NT2/D1 (cell line): ENCODE data around the gene NSD1.

Experiments
- DNase-seq: peaks from one replicate; pipeline ENCODE4 v3.0.0-alpha.2; 2011; ENCODE audit warnings: low read depth, low spot score
- H3K27me3 ChIP-seq: 2 replicates; pipeline ENCODE4 v1.6.0; 2011; ENCODE audit warnings: mild to moderate bottlenecking; ENCODE audit not compliant: insufficient read length, insufficient read depth
- H3K36me3 ChIP-seq: 2 replicates; pipeline ENCODE4 v1.6.1; 2011; ENCODE audit warnings: mild to moderate bottlenecking, low read length, mixed read lengths; ENCODE audit not compliant: insufficient read depth, insufficient read length
- H3K4me1 ChIP-seq: 2 replicates; pipeline ENCODE4 v1.5.1; 2011; ENCODE audit not compliant: insufficient read depth, insufficient read length
- H3K4me3 ChIP-seq: 2 replicates; pipeline ENCODE4 v1.5.1; 2011; ENCODE audit warnings: low read depth; ENCODE audit not compliant: insufficient read length
- H3K9ac ChIP-seq: 2 replicates; pipeline ENCODE4 v1.6.0; 2011; ENCODE audit warnings: low read depth; ENCODE audit not compliant: insufficient read length
- H3K9me3 ChIP-seq: 2 replicates; pipeline ENCODE4 v1.5.1; 2011; ENCODE audit warnings: mild to moderate bottlenecking, low read length; ENCODE audit not compliant: insufficient read depth
- SUZ12 ChIP-seq: IDR thresholded peaks from 2 replicates; pipeline ENCODE4 v1.6.1; 2011; ENCODE audit not compliant: insufficient read length, insufficient read depth; ENCODE audit errors: extremely low read depth
- YY1 ChIP-seq: IDR thresholded peaks from 2 replicates; pipeline ENCODE4 v1.6.1; 2011; ENCODE audit not compliant: insufficient read length, insufficient read depth
- ZNF274 ChIP-seq: IDR thresholded peaks from 2 replicates; pipeline ENCODE4 v1.6.1; 2011; ENCODE audit warnings: mild to moderate bottlenecking, low read depth, low read length

Gene NSD1

GRCh38 chr5:177089127-177089526 is 44.4 kb upstream of the NSD1 start:
- Histone ChIP-seq H3K9me3 (no peaks in the 10 kb centered on the region), H3K27me3 (no peaks in the 10 kb centered on the region), H3K4me1 (peaks cover 18% of the 10 kb centered on the region), H3K9ac (no peak overlapping the region), H3K36me3 (peaks cover 43% of the 10 kb centered on the region), H3K4me3 (no peak overlapping the region)
- TF ChIP-seq YY1: no peak
- TF ChIP-seq ZNF274: no peak
- TF ChIP-seq SUZ12: no peak
- no peak for DNase-seq

- no peak for DNase-seq
- peaks cover 46% of the 10 kb centered on the region for H3K36me3 ChIP-seq
- no peak for TF ChIP-seq SUZ12
- TF ChIP-seq YY1: no peak
- no peak for TF ChIP-seq ZNF274
- no peak overlapping the region for H3K4me3 ChIP-seq
- H3K9ac ChIP-seq: no peak overlapping the region
- H3K27me3 ChIP-seq: no peaks in the 10 kb centered on the region
- H3K9me3 ChIP-seq: no peaks in the 10 kb centered on the region
- H3K4me1 ChIP-seq: peaks cover 21% of the 10 kb centered on the region
Observed at GRCh38 chr5:177089825-177090641, 43.5 kb upstream of the NSD1 start.

GRCh38 chr5:177090813-177091212 is 42.8 kb upstream of the NSD1 start:
- no peak for DNase-seq
- no peak for TF ChIP-seq YY1
- no peak for TF ChIP-seq SUZ12
- no peak for TF ChIP-seq ZNF274
- Histone ChIP-seq H3K4me3 (no peak overlapping the region), H3K9ac (no peak overlapping the region), H3K4me1 (peaks cover 22% of the 10 kb centered on the region), H3K9me3 (no peaks in the 10 kb centered on the region), H3K36me3 (peaks cover 53% of the 10 kb centered on the region), H3K27me3 (no peaks in the 10 kb centered on the region)

- Histone ChIP-seq H3K4me3 (no peak overlapping the region), H3K36me3 (peaks cover 57% of the 10 kb centered on the region), H3K9ac (no peak overlapping the region), H3K4me1 (peaks cover 19% of the 10 kb centered on the region), H3K27me3 (no peaks in the 10 kb centered on the region), H3K9me3 (no peaks in the 10 kb centered on the region)
- no peak for DNase-seq
- TF ChIP-seq ZNF274 (no peak), YY1 (no peak), SUZ12 (no peak)
Observed at GRCh38 chr5:177091232-177091631, 42.3 kb upstream of the NSD1 start.

GRCh38 chr5:177092178-177093081 is 41.1 kb upstream of the NSD1 start:
- DNase-seq: no peak
- H3K9me3 ChIP-seq: no peaks in the 10 kb centered on the region
- H3K4me1 ChIP-seq: peaks cover 19% of the 10 kb centered on the region
- no peaks in the 10 kb centered on the region for H3K27me3 ChIP-seq
- no peak overlapping the region for H3K9ac ChIP-seq
- no peak overlapping the region for H3K4me3 ChIP-seq
- no peak for TF ChIP-seq SUZ12
- no peak for TF ChIP-seq ZNF274
- no peak for TF ChIP-seq YY1
- peaks cover 65% of the 10 kb centered on the region for H3K36me3 ChIP-seq

GRCh38 chr5:177093082-177093712 is 40.4 kb upstream of the NSD1 start:
- no peak for TF ChIP-seq YY1
- TF ChIP-seq SUZ12: no peak
- no peak for TF ChIP-seq ZNF274
- peaks cover 71% of the 10 kb centered on the region for H3K36me3 ChIP-seq
- H3K9ac ChIP-seq: no peak overlapping the region
- no peak overlapping the region for H3K4me3 ChIP-seq
- no peaks in the 10 kb centered on the region for H3K9me3 ChIP-seq
- no peaks in the 10 kb centered on the region for H3K27me3 ChIP-seq
- peaks cover 19% of the 10 kb centered on the region for H3K4me1 ChIP-seq
- DNase-seq: no peak

GRCh38 chr5:177093803-177094202 is 39.8 kb upstream of the NSD1 start:
- Histone ChIP-seq H3K4me1 (peaks cover 18% of the 10 kb centered on the region), H3K27me3 (no peaks in the 10 kb centered on the region), H3K9me3 (no peaks in the 10 kb centered on the region), H3K36me3 (peaks cover 72% of the 10 kb centered on the region), H3K4me3 (no peak overlapping the region), H3K9ac (no peak overlapping the region)
- no peak for DNase-seq
- TF ChIP-seq ZNF274 (no peak), YY1 (no peak), SUZ12 (no peak)
